HUES48 (cell line): ENCODE data around the gene SH3RF3.

Source experiments
- H3K27ac ChIP-seq: one replicate; pipeline ENCODE4 v1.7.0; 2013; ENCODE audit warnings: low read depth, low read length, inconsistent platforms
- H3K27me3 ChIP-seq: 2 replicates; pipeline ENCODE4 v1.6.1; 2013; ENCODE audit warnings: mild to moderate bottlenecking, low read length; ENCODE audit not compliant: control insufficient read depth, insufficient read depth
- H3K36me3 ChIP-seq: 2 replicates; pipeline ENCODE4 v1.6.1; 2013; ENCODE audit warnings: low read length; ENCODE audit not compliant: control insufficient read depth, insufficient read depth
- H3K4me1 ChIP-seq: 2 replicates; pipeline ENCODE4 v1.6.1; 2013; ENCODE audit warnings: mild to moderate bottlenecking, low read length; ENCODE audit not compliant: control insufficient read depth, insufficient read depth
- H3K4me3 ChIP-seq: 2 replicates; pipeline ENCODE4 v1.5.1; 2013; ENCODE audit warnings: mild to moderate bottlenecking, low read depth, low read length
- H3K9ac ChIP-seq: 2 replicates; pipeline ENCODE4 v1.6.1; 2013; ENCODE audit warnings: mild to moderate bottlenecking, low read depth, low read length, moderate library complexity
- H3K9me3 ChIP-seq: 2 replicates; pipeline ENCODE4 v1.6.1; 2013; ENCODE audit warnings: low read length; ENCODE audit not compliant: control insufficient read depth, insufficient read depth

SH3RF3 gene

DNA sequence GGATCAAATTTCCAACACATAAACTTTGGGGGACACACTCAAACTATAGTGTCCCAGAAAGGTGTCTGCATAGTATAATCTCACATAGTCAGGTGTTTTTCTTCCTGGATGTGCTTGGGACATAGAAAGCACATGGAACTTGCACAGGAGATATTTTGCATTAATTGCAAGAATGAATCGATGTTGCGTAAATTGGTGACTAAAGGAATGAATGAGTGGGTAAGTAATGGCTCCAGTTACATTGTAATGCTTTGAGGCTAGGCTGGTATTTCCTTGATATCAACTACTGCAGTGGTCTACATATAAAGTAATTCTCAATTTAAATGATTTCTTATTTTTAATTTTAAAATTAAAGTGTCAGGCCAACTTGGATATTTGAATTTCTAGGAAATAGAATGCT lies 53.4 kb downstream of the SH3RF3 start:
- no peaks in the 10 kb centered on the region for H3K27me3 ChIP-seq
- H3K27ac ChIP-seq: no peak overlapping the region
- H3K36me3 ChIP-seq: no peaks in the 10 kb centered on the region
- no peak overlapping the region for H3K4me3 ChIP-seq
- no peaks in the 10 kb centered on the region; the same call in 1 of the 2 replicates for H3K9me3 ChIP-seq
- H3K9ac ChIP-seq: no peak overlapping the region
- H3K4me1 ChIP-seq: no peaks in the 10 kb centered on the region

DNA sequence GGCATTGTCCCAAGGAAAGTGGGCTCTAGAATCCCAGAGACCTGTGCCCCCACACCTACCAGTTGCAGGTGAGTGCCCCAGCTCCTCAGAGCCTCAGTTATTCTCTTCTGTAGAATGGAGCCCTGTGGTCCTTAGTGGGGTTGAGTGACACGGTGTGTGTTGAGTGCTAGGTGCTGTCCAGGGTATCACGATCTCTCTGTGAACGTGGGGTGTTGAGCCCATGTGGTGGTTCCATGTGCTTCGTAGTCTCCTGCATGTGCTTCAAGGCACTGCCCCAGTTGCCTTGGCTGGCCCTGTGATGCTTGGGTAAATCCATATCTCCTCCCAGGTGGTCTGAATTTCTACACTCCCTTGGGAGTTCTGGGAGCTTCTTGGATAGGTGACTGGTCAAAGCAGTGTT lies 54.9 kb downstream of the SH3RF3 start:
- Histone ChIP-seq H3K4me3 (no peak overlapping the region), H3K36me3 (no peaks in the 10 kb centered on the region), H3K27ac (no peak overlapping the region)

DNA sequence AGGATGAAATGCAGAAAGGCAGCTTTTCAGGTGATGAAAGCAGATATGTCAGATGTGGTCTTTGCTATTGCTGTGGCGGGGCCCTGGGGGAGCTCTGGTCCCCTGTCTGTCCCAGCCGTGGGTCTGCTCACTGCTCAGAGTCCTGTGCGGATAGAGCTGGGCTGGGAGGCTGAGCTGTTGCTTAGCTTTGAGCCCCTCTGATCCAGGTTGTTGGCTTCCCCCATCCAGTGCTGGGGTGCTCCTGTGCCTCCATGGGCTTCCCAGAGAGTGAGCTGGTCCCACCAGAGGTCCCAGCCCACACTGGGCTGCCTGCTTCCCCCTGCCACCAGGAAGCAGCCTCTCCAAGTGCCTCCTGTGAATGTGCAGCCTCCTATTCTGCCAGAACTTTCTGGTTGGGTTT lies 55.4 kb downstream of the SH3RF3 start:
- no peaks in the 10 kb centered on the region for H3K36me3 ChIP-seq
- H3K9ac ChIP-seq: no peak overlapping the region
- H3K27ac ChIP-seq: no peak overlapping the region
- H3K9me3 ChIP-seq: no peaks in the 10 kb centered on the region; the same call in 1 of the 2 replicates
- no peaks in the 10 kb centered on the region for H3K4me1 ChIP-seq
- H3K27me3 ChIP-seq: no peaks in the 10 kb centered on the region
- H3K4me3 ChIP-seq: no peak overlapping the region

More for the DNA sequence above, 54.9 kb downstream of the SH3RF3 start:
- H3K9ac ChIP-seq: no peak overlapping the region
- H3K4me1 ChIP-seq: no peaks in the 10 kb centered on the region
- no peaks in the 10 kb centered on the region for H3K27me3 ChIP-seq
- no peaks in the 10 kb centered on the region; the same call in 1 of the 2 replicates for H3K9me3 ChIP-seq

DNA sequence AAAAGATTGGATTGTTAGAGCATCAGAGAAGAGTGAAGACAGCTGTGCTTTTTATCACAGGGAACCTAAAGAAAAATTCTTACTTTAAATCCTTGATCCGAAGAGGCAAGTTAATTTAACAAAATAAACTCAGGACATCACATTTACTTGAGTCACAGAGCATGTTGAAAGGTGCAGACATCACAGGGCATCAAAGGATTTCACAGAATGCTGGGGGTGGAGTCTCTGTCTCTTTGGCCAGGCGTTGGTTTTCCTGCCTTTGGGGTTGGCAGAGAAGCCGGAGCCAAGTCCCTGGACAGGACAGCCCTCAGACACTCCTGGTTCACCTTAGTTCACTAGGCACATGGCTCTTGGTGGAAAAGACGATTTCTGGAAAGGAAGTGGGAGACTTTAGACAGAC lies 56.3 kb downstream of the SH3RF3 start:
- Histone ChIP-seq H3K27ac (no peak overlapping the region), H3K4me3 (no peak overlapping the region), H3K36me3 (no peaks in the 10 kb centered on the region), H3K9ac (no peak overlapping the region), H3K4me1 (no peaks in the 10 kb centered on the region), H3K9me3 (no peaks in the 10 kb centered on the region; the same call in 1 of the 2 replicates), H3K27me3 (no peaks in the 10 kb centered on the region)

DNA sequence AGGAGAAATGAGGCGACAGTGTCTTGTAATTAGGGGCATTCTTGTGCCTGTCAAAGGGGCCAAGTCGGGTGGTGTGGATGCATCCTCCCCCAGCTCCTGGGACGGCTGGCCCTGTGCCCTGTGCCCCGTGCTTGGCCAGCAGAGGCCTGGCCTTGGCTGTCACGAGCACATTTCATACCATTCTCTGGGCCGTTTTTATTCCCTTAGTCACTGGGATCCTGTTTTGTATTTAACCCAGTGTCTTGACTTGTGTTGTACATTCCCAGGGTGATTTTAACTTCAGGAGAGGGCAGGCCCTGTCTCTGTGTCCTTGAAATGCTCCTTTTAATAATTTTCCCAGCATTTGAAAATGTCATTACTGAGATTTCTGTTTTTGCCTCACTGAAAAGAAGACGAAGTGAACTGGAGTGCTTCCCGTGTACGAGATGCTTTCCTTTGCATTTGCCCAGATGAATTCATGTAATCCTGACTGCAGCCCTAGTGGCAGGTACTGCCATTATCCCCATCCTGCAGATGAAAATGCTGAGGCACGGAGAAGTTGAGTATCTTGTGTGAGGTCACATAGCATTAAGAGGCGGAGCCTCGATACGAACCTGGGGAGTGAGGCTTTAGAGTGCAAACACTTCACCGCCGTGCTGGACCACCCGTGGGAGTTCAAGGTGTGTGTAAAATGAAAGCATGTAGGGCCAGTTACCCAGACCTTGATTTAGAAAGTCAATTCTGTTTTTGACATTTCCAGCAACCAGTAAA lies 57.0 kb downstream of the SH3RF3 start:
- H3K4me3 ChIP-seq: no peak overlapping the region
- H3K27ac ChIP-seq: no peak overlapping the region
- no peak overlapping the region for H3K9ac ChIP-seq
- no peaks in the 10 kb centered on the region for H3K9me3 ChIP-seq
- no peaks in the 10 kb centered on the region for H3K27me3 ChIP-seq
- no peaks in the 10 kb centered on the region for H3K4me1 ChIP-seq
- no peaks in the 10 kb centered on the region for H3K36me3 ChIP-seq

DNA sequence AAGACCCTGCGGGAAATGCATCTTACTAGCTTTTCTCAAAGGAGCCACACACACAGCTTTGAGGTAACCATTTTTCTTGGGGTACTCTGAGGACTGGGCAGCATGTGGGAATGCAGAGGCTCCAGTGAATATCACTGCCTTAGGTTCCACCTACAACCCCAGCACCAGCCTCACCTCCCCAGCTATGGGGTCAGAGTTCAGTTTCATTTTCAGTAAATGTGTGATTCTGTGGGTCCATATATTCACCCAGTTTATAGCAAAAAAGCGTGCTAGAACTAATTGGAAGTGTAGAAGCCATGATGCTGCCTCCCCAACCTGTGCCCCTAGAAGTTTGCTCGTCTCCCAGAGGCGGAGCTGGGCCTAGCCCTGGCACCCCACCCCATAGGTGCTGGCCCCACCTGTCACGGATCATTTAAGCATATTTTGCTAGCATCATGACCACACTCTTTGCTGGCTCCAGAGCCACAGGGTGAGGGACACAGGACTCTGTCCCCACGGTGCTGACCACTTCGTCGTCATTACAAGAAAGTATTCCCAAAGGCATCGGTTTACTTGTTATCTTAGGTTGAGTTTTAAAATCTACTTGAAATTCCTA lies 57.7 kb downstream of the SH3RF3 start:
- H3K4me1 ChIP-seq: no peaks in the 10 kb centered on the region
- H3K36me3 ChIP-seq: no peaks in the 10 kb centered on the region
- H3K4me3 ChIP-seq: no peak overlapping the region
- no peaks in the 10 kb centered on the region for H3K27me3 ChIP-seq
- H3K9ac ChIP-seq: no peak overlapping the region
- H3K27ac ChIP-seq: no peak overlapping the region
- H3K9me3 ChIP-seq: no peaks in the 10 kb centered on the region

DNA sequence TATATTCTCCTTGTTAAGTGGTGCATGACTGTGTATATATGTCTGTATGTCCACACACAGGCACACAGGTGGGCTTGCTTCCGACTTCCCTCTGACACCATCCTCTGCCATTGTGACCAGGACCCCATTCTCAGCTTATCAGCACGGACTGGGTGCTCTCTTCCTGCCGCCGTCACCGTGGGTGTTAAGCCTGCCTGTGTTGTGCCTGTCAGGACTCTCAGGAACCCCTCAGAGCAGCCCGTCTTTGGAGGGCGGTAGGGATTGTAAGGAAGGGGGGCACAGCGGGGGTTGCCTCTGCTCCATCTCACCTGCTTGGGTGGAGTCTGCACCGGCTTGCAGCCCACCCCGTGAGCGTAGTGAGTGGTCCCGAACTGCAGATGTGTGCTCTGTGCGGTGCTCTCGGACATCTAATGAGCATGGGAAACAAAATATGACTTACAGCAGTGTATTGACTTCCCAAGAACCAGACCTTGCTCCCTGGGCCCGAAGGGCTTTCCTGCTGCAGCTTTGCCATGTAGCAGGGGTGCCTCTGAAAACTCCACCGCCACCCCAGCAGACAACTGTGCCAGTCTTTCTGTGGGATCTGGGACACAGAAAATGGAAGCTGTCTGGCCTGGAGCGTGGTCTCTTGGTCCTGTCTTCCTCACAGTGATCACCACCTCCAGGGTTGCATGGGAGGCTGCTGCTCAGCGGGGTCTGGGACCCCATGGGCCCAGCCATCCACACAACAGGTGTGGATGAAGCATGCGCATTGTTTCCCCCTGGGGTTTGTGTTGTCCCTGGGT lies 58.9 kb downstream of the SH3RF3 start:
- H3K4me1 ChIP-seq: no peaks in the 10 kb centered on the region

DNA sequence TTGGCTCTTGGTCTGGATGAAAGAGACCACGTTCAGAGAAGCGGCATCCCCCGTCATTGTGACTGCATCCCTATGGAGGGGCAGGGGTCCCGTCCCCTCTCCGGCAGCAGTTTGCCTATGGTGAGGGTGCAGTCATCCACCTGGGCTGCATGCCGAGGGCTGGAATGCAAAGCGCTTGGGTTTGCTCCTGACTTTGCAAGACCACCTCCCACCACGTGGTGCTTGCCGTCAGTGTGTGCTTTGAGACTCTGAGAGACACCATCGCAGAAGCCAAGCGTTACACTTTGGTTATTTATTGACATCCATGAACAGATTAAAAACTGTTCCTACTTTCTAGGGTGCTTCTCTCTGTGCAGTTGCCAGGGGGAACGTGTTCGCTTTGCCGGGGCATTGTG lies 59.5 kb downstream of the SH3RF3 start:
- H3K27ac ChIP-seq: no peak overlapping the region
- H3K9ac ChIP-seq: no peak overlapping the region
- H3K4me1 ChIP-seq: no peaks in the 10 kb centered on the region
- no peak overlapping the region for H3K4me3 ChIP-seq
- no peaks in the 10 kb centered on the region for H3K36me3 ChIP-seq
- no peaks in the 10 kb centered on the region for H3K27me3 ChIP-seq
- no peaks in the 10 kb centered on the region for H3K9me3 ChIP-seq

More for the DNA sequence above, 58.9 kb downstream of the SH3RF3 start:
- Histone ChIP-seq H3K9me3 (no peaks in the 10 kb centered on the region), H3K27me3 (no peaks in the 10 kb centered on the region), H3K36me3 (no peaks in the 10 kb centered on the region), H3K4me3 (no peak overlapping the region), H3K9ac (no peak overlapping the region), H3K27ac (no peak overlapping the region)

DNA sequence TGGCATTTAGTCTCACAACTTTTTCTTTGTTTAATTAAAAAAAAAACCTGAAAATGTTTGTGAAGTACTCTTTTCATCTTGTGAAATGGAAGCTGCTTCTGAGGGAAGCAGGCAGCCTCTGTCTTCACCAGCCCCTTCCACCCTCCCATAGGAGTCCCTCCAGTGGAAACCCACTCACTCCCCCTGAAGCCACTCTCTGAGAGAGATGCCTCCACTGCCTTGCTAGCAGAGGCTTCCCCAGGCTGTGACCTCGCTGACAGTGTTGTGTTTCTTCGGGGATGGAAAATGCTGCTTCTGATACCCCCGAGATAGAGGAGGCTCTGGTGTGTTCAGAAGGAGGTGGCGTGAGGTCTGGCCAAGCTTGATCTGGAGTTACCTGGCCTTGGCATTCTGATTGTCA lies 59.9 kb downstream of the SH3RF3 start:
- no peak overlapping the region for H3K27ac ChIP-seq
- no peak overlapping the region for H3K4me3 ChIP-seq
- no peaks in the 10 kb centered on the region for H3K4me1 ChIP-seq
- no peaks in the 10 kb centered on the region for H3K27me3 ChIP-seq
- H3K9me3 ChIP-seq: no peaks in the 10 kb centered on the region
- no peak overlapping the region for H3K9ac ChIP-seq
- no peaks in the 10 kb centered on the region for H3K36me3 ChIP-seq

DNA sequence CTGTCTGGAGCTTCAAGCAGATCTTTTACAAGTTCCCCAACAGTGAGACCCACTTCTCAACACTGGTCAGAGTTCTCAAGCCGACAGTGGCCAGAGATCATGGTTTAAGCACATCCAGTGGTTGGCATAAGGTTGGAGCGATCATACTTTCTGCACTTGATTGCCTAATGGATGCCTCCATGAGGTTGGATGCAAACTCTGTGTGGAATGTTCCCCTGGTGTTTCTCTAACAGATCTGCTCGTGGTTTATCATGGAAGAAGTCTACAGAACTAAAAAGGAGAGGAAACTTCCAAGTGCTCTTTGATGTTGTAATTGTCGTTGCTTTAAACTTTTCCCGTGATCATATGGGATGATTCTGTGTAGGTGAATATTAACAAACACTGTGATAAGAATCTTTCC lies 60.7 kb downstream of the SH3RF3 start:
- H3K36me3 ChIP-seq: no peaks in the 10 kb centered on the region

More for the DNA sequence above, 60.7 kb downstream of the SH3RF3 start:
- no peaks in the 10 kb centered on the region for H3K27me3 ChIP-seq
- no peak overlapping the region for H3K9ac ChIP-seq
- no peaks in the 10 kb centered on the region for H3K9me3 ChIP-seq
- no peak overlapping the region for H3K27ac ChIP-seq
- no peaks in the 10 kb centered on the region for H3K4me1 ChIP-seq
- no peak overlapping the region for H3K4me3 ChIP-seq
